Left lobe of liver (tissue), 2 donors: ENCODE results near the gene NMT1. TPM values are rescaled to one million over a fixed set of nuclear protein-coding genes. Genes with fewer than 3 reads are reported as not detected.
A peak's percentile ranks its signal among the peaks of the same experiment; 100 is the strongest.
"Not testable (repeated sequence)": the region's sequence is repeated elsewhere in the genome, so short reads cannot be mapped to it uniquely, and the experiment has no call there.

Experiments
- ATAC-seq: fragments of 200-7000 bp; cut with Tn5 transposase; one replicate; pipeline ENCODE4 v1.9.1; 2020; ENCODE audit warnings: mild to moderate bottlenecking, moderate library complexity
- DNase-seq: peaks from one replicate; pipeline ENCODE4 v3.0.0-alpha.2; 2020; ENCODE audit warnings: low spot score
- total RNA-seq: library from RNA; stranded (reverse); gene quantifications from one replicate; pipeline ENCODE4 v1.2.1, GENCODE V29; 2021
- donor health status: DM: no; HTN: no; CAD: no; lungs with moderate emphysema.
- donor health status: DM: no; HTN: yes; CAD: no.

The NMT1 gene
- total RNA-seq, 1 donor from 2014 or later = 77.0 TPM

DNA sequence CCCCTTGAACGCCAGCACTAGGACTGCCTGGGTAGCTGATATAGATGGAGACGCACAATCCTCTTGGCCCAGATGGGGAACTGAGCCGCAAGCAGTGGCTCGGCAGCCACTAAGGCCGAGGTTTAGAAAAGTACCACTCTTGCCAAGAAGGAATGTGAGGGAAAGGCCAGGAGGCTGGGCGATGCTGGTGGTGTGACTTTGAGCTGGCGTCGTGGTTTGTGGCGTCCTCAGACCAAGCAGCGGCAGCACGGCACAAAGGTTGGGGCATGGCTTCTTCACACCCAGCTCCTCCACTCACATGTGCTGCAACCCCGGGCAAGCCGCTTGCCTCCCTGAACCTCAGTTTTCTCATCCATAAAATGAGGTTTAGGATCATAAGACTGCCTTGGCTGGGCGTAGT, 25.3 kb upstream of the NMT1 start:
- DNase-seq (no peak), ATAC-seq (no peak)

DNA sequence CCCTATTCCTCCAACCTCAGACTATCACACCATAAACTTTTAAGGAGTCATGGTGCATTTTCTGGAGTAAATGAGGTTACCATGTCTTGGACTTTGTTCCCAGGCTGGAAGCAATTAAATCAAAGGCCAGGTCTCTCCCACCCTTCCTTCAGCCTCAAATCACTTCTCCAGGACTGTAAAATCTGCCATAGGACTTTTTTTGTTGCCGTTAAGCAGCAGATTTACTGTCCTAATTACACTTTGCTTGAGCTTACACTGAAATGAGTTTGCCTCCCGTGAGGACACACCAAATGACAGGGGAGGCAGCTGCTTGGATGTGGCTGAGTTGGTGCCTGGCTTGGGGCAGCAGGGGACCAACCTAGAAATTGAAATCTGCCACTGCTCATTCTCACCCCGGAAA, 24.4 kb upstream of the NMT1 start:
- DNase-seq = no peak
- no peak for ATAC-seq

DNA sequence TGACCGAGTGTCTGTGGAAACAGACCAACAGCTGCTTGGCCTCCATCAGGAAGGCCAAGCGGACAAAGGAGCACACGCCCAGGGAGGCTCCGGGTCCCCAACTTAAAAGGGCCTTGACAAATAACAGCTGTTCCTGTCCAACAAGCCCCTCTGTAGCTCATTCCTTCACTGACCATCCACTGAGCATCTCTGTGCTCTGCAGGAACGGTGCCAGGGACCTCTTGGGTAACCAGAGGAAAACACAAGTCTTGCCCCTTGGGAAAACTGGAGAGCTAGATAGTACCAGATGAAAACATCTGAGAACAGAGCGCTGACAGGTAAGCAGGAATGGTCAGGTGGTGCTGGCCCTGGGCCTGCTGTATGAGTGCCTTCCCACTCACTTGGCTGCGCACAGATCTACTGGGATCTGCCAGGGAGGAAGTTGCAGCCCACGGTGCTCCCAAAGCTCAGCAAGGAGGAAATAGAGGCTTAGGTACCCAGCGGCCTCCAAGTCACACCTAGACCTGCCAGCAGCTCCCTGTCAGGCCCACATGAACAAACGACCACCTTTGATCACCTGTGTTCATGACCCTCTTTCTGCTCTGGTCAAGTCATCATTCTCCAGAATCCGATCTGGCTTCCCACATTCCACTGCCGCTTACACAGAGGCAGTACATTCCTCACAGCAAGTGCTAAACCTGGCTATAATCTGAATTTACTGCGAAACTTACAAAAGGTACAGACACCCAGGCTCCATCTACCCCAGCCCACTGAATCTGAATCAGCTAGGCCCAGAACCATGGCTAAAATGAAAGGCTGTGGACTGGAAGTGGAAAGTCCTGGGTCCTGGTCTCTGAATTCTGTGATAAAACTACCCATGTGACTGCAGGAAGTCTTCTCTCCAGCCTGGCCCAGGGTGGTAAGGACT, 22.1 kb upstream of the NMT1 start:
- ATAC-seq (no peak), DNase-seq (no peak)

DNA sequence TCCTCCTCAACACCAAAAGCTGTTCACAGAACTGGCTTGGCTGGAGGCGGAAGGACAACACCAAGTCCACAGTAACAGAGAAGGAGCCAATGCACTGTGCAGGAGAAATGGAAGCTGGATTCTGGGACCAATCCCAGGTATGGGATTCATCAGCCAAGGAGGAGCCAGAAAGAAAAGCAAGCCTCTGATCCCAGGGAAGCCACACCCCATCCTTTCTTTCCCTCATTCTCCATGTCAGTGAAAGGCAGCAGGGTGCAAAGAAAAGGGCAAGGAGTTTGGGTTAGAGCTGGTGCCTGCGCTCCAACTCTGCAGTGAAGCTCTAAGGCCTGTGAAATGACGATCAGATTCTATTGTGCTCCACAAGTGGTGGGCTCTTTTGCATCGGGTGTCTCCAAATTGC, 20.7 kb upstream of the NMT1 start:
- no peak for ATAC-seq
- no peak for DNase-seq

DNA sequence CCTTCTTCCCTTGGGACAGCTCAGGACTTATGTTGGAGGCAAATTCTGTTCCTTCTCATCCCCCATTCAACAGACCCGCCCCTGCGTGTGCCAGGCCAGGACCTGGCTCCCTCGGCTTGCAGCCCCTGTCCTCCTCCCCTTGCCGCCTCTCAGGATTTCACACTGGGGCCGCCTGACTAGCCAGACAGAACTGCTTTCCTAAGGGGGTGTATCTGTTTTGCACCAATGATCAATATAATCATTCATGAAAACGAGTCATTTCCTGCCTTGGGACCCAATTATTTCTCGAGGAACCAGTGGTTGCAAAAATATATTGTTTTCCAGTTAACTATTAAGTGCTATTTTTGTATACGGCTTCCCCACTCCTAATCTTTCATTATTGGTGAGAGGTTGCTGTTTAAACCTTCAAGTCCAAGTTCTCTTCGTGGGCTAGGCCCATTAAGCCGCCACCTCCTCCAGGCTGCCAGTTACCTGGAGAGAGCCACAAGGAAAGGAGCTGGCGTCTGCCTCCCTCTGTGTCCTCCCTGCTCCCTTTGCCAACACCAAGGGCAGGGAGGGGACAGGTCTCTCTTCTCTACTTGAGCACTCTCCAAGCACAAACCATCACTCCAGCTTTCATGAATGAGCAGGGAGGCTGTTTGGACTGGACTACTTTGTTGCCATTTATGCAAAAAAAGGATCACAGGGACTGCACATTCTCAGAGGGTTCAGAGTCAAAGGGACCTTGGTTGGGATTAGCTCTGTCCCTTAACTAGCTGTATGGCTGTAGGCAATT, 18.6 kb upstream of the NMT1 start:
- DNase-seq = no peak
- no peak for ATAC-seq

DNA sequence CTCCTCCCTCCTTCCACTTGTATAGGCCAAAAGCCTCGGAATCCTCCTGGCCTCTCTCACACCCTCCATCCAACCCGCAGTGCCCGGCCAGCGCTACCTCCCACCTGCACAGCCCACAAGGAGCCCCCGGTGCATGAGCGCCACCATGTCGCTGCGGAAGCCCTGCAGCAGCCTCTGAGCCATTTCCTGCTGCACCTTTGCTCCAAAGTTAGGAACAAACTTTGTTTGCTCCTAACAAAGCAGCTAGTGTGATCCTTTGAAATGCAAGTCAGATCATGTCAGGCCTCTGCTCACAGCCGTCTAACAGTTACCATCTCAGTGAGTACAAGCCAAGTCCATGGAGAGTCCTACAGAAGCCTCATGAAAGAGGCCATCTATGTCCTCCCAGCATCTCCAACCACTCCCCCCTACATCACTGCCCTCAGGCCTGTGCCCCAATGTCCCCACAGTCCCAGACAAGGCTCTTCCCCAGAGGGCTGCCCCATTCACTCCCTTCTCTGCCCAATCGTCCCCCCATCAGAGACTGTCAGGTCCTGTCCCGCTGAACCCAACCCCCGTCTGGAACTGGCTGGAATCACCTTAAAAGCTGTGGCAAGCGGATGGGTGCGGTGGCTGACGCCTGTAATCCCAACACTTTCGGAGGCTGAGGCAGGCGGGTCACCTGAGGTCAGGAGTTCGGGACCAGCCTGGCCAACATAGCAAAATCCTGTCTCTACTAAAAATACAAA, 17.1 kb upstream of the NMT1 start:
- ATAC-seq (no peak), DNase-seq (no peak)

DNA sequence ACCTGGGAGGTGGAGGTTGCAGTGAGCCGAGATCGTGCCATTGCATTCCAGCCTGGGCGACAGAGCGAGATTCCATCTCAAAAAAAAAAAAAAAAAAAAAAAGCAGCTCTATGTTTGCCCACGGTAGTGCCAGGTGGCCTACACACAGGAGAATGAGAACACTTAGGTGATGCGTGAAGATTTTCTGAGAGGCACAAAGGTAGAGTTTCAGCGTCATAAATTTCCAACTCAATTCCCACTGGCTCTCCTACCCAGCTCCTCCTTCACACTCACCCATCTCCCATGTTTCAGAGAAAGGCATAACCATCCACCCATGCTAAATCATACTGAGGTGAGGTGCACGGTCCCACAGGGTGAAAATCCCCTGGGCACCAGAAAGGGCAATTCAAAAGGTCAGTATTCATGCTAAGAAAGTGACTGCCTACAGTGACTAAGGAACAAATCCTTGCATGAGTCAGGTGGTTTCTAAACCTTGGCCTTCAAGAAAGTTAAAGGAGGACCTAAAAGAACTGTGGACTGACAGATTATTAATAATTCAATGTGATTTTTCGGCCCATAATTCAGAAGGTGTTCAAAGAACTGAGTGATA, 14.5 kb upstream of the NMT1 start:
- ATAC-seq = no peak
- no peak for DNase-seq

DNA sequence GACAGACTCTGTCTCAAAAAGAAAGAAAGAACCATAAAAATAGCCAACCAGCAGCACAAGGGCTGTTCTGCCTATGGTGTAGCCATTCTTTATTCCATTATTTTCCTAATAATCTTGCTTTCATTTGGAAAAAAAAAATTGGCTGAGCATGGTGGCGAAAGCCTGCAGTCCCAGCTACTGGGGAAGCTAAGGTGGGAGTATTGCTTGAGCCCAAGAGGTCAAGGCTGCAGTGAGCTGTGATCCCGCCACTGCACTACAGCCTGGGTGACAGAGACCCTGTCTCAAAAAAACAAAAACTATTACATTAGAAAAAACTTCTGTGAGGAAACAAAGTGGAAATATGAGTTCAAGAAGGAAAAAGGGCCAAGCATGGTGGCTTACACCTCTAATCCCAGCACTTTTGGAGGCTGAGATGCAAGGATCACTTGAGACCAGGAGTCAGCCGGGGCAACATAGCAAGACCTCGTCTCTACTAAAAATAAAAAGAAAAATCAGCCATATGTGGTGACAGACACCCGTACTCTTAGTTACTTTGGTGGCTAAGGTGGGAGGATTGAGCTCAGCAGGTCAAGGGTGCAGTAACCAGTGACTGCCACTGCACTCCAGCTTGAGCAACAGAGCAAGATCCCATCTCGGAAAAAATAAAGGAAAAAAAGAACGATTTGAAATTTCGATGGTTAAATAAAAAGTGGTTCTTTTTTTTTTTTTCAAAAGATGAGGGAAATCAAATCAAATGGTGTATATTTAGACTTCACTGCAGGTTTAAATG, 12.1 kb upstream of the NMT1 start:
- ATAC-seq (no peak), DNase-seq (no peak)

DNA sequence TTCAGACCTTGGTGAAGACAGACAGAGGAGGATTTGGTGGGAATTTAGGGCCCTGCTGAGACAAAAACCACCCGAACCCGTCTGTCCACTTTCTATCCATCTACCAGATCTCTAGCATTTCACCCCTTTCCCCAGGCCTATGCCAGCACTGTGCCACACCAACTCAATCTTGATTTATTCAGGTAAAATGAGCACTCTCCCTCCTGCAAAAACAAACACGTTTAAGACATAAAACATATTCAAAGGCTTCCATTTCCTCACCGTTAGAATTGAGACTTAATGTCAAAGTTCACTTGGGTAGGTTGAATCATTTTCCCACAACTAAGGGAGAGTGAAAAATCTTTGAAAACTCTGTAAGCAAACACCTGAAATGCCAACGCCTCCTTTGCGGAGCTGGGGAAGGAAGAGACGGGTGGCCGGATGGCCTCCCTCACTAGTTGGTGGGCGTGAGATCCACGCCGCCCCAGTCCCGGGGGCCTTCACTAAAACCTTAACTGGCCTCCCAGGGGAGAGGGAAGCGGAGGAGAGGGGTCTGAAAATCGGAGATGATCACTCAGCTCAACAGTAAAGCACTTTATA, 10.5 kb upstream of the NMT1 start:
- peak; percentile 6 for ATAC-seq
- no peak for DNase-seq

DNA sequence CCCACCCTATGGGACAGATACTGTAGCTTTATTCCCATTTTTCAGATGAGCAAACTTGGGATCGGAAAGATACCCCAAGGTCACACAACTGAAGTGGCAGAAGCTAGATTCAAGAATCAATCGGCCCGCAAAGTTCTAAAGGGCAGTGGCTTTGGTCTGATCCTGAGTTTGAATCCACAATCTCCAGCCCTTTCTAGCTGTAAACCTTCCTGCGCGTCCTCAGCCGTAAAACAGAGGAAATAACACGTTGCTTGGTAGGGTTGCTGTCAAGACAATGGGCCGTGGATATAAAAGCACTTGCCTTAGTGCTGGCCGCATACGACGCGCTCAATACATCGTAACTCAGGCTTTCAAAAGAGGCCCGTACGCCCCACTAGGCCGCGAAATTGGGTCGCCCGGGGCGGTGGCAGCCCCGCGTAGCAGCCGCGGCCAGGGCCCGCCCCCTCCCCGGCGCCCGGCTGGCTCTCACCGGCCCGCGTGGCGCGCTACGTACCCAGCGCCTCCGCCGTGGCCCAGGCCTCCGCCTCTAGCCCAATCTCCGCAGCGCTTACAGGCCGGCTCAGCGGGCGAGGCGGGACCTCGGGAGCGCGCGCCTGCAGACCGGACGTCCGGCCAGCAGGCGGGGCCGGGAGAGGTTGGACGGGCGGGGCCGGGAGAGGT, 9.9 kb upstream of the NMT1 start, which contains the start of gene DCAKD:
Gene DCAKD, minus strand, starts transcription at position 573 of the 660 bp plus-strand sequence. CDS start 16,747 bp downstream, outside the sequence.
- DNase-seq (peak; percentile 94), ATAC-seq (peak; percentile 98)

DNA sequence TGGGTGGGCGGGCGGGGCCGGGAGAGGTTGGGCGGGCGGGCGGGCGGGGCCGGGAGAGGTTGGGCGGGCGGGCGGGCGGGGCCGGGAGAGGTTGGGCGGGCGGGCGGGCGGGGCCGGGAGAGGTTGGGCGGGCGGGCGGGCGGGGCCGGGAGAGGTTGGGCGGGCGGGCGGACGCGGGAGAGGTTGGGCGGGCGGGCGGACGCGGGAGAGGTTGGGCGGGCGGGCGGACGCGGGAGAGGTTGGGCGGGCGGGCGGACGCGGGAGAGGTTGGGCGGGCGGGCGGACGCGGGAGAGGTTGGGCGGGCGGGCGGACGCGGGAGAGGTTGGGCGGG, 9.4 kb upstream of the NMT1 start:
- DNase-seq, ATAC-seq: not testable (repeated sequence)

DNA sequence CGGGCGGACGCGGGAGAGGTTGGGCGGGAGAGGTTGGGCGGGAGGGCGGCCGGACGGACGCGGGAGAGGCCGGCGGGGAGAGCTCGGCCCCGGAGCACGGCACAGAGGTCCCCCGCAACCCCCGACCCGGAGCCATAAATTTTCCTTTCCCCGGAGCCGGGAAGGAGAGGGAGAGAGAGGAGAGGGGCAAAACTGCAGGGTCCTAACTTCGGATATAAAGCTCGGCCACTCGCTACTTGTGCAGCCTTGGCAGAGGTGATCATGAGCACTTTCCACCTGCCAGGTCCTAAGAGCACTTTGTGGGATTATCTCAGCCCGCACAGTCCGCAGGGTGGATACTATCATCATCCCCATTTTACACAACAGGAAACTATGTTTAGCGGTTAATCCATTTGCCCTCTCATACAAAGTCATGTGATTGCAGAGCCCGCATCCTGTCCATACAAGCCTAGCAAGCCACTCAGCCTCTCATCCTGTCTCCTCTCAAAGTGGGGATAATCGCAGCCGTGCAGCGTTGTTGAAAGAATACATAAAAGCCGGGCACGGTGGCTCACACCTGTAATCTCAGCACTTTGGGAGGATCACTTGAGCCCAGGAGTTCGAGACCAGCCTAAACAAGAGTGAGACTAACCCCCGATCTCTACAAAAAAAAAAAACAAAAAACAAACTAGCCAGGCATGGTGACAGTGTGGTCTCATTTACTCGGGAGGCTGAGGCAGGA, 8.9 kb upstream of the NMT1 start:
- DNase-seq = no peak

DNA sequence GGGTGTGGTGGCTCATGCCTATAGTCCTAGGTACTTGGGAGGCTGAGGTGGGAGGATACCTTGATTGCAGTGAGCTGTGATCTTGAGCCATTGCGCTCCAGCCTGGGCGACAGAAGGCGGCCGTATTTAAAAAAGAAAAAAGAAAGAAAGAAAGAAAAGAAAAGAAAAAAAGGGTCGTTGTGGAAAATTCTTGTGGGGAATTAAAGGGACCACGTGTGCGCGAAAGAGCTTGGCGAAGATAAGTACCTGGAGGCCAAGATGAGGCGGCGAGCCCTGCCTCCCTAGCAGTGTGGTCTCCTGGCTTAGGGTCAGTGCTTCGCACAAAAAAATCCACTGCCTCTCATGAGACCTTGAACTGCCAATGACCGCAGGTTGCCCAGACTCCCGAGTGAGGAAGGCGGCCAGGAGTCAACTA, 728 bp upstream of the NMT1 start:
- no peak for DNase-seq
- peak; percentile 46 for ATAC-seq

More for the DNA sequence above, 8.9 kb upstream of the NMT1 start:
- peak; percentile 27 for ATAC-seq

DNA sequence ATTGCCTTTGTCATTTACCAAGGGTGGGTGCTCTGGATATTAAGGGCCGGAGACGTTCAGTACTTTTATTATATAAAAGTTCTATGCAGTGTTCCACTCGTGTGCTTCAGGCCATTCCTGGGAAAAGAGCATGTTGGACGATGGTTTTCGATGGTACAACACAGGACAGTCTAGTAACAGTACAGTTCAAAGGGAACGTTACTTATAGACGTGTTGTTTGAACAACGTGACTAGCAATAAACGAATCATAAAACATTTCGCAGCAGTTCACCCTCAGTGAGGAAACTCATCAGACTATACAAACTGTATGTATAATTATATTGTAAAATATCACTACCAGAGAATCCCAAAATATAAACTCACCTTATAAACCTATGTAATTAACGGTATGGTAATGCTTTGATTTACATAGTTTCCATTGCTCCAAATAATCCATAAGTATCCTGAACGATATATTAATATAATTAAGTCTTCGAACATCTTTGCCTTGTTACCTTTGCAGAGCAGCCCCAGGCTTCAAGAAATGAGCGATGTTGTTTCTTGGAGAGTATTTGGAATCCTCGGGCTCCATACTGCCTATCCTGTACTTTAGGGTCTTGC, 589 bp downstream of the NMT1 start:
- ATAC-seq = no peak
- no peak for DNase-seq

DNA sequence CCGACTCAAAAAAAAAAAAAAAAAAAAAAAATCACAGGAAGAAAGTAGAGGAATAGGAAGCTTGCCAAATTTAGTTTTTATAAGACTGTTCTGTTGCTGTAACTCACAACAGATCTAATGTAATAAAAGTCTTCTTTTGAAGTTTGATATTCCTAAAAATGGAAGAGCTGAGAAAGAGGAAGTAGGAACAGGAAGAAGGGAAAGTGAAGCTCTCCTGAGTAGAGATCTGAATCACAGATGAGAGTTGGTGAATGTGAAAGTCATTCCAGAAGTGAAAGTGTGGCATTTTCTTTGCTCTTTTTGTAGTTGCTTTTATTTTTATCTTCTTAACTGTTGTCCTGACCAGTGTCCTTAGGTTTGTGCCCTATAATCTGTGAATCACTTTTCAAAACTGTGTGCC, 2.1 kb downstream of the NMT1 start:
- no peak for ATAC-seq
- no peak for DNase-seq

DNA sequence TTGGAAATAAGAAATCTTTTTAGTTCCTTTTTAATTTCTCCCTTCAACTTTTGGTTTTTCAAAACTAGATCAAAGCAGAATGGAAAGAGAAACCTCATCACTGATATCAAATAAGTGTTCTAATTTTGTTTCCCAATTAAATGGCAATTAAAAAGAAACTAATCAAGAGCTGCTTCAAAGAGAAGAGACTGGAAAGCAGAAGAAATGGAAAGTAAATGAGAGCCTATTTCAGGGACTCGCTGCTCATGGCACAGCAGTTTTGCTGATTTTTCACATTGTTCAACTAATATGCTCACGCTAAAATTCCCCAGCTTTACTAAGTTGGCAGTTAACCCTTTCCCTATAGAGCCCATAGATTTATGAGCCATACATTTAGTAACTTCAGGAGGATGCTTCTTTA, 6.5 kb downstream of the NMT1 start:
- DNase-seq (no peak), ATAC-seq (no peak)

DNA sequence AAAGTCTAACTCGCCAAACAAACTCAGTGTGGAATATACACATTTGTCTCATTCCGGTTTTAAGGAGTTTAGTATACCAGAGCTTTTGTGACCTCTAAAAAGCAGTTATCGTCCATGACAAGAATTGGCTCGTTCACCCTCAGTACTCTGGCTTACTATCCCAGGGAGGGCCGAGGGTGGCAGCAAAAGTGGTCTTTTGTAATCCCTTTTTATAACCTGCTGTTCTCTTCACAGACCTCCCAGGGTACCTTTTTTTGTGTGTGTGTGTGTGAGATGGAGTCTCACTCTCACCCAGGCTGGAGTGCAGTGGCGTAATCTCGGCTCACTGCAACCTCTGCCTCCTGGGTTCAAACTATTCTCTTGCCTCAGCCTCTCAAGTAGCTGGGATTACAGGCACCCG, 8.9 kb downstream of the NMT1 start:
- ATAC-seq (peak; percentile 24), DNase-seq (no peak)

DNA sequence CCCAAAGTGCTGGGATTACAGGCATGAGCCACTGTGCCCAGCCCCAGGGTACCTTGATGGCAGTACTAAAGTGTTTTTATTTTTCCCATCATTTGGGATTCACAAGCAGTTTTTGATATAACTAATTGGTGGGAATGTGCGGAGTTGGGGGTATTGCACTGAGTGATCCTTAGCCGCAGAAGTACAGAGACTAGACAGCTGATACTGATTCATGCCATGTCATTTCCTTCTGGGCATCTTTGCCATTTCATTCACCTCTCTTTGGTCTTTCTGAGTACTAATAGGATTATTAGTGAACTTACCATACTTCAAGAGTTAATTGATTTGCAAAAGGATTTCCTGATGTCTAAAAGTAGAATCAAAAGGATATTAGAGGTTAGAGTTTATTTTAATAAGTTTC, 9.7 kb downstream of the NMT1 start:
- no peak for DNase-seq
- ATAC-seq = no peak
